ENCODE measurements around the gene MAP3K10. TPM values are rescaled to one million over a fixed set of nuclear protein-coding genes. Genes with fewer than 3 reads are reported as not detected.

MAP3K10 gene
- total RNA-seq, 2 donors from 2014 or later = 13.2 to 28.4 TPM

GRCh38 chr19:40263440-40264313 is 72.5 kb downstream of the MAP3K10 start:
- peak; percentile 40 for DNase-seq (ENCODE audit: low spot score)
- no peak for ATAC-seq
- peak overlapping the region in 1 of 2 donors; percentile 31 for H3K27ac Mint-ChIP-seq
- H3K4me3 Mint-ChIP-seq = no peak overlapping the region
- H3K9me3 Mint-ChIP-seq = no peaks in the 10 kb centered on the region
- peaks cover 18 to 39% of the 10 kb centered on the region in 2 donors for H3K4me1 Mint-ChIP-seq (ENCODE audit: low read depth in 2 of 2)
- no peaks in the 10 kb centered on the region for H3K27me3 Mint-ChIP-seq
- H3K36me3 Mint-ChIP-seq = no peaks in the 10 kb centered on the region

- DNase-seq (ENCODE audit: low spot score) (peak; percentile 53), ATAC-seq (no peak)
- peaks cover 15 to 40% of the 10 kb centered on the region in 2 donors for H3K4me1 Mint-ChIP-seq (ENCODE audit: low read depth in 2 of 2)
- H3K9me3 Mint-ChIP-seq = no peaks in the 10 kb centered on the region
- no peak overlapping the region for H3K27ac Mint-ChIP-seq
- H3K36me3 Mint-ChIP-seq = no peaks in the 10 kb centered on the region
- H3K4me3 Mint-ChIP-seq = no peak overlapping the region
- H3K27me3 Mint-ChIP-seq = no peaks in the 10 kb centered on the region
These were observed 73.3 kb downstream of the MAP3K10 start for GRCh38 chr19:40264314-40265054.

Other genes with a start within 250 kb of the MAP3K10 start
- gene PSMC4, start 220.3 kb upstream of the MAP3K10 start, total RNA-seq = 100 to 1,000 TPM; 163 to 165 TPM
- 1 to 10 TPM; 3.7 to 7.4 TPM for gene ZNF546, start 194.4 kb upstream of the MAP3K10 start, total RNA-seq
- 10 to 100 TPM; 30.7 to 35.2 TPM for gene ZNF780B, start 135.2 kb upstream of the MAP3K10 start, total RNA-seq
- 10 to 100 TPM; 24.2 to 26.3 TPM for gene ZNF780A, start 100.5 kb upstream of the MAP3K10 start, total RNA-seq
- not detected for gene TTC9B, start 27.0 kb downstream of the MAP3K10 start, total RNA-seq
- under 1 TPM in 1 of 2 donors, not detected in 1; 0.98 TPM for gene CCNP, start 35.3 kb downstream of the MAP3K10 start, total RNA-seq
- gene AKT2, start 93.9 kb downstream of the MAP3K10 start, total RNA-seq = 100 to 1,000 TPM; 131 to 180 TPM
- gene C19orf47, start 157.0 kb downstream of the MAP3K10 start, total RNA-seq = 10 to 100 TPM; 18.1 to 33.5 TPM
- gene PLD3, start 157.3 kb downstream of the MAP3K10 start, total RNA-seq = 10 to 100 TPM; 67.4 to 92.0 TPM
- gene HIPK4, start 198.8 kb downstream of the MAP3K10 start, total RNA-seq = not detected
- gene PRX, start 222.0 kb downstream of the MAP3K10 start, total RNA-seq = under 1 TPM; 0.48 to 0.78 TPM
- gene SERTAD1, start 234.6 kb downstream of the MAP3K10 start, total RNA-seq = 10 to 100 TPM; 11.2 to 21.5 TPM